Gastroesophageal sphincter (tissue), 3 donors: ENCODE data around the gene CHMP2B.

Experiments used
- CTCF ChIP-seq, 4 experiments: fragments of 200-600 bp in 2 of 4; fragments of 450-650 bp in 2 of 4; sonication (generic) in 1 of 4; IDR thresholded peaks; one replicate each; pipeline ENCODE4 v1.5.1; 2017 to 2019; ENCODE audit warnings: antibody characterized with exemption in 4 of 4, mild to moderate bottlenecking in 2 of 4, moderate library complexity in 2 of 4
- EP300 ChIP-seq: sonication (generic); formaldehyde crosslinking; IDR thresholded peaks from one replicate; pipeline ENCODE4 v1.6.1; 2017; ENCODE audit warnings: antibody characterized with exemption, mild to moderate bottlenecking
- POLR2A ChIP-seq, 2 donors: fragments of 450-650 bp; IDR thresholded peaks; one replicate each; pipeline ENCODE4 v1.6.1; 2017; ENCODE audit warnings: antibody characterized with exemption in 2 of 2, mild to moderate bottlenecking in 2 of 2, moderate library complexity in 1 of 2

GRCh38 chr3:87199628-87200027 lies 27.5 kb upstream of the CHMP2B start:
- TF ChIP-seq CTCF (IDR thresholded peaks at IDR 0.05), result no peak
- no peak for TF ChIP-seq POLR2A (IDR thresholded peaks at IDR 0.05)
- no peak for TF ChIP-seq EP300
